K562 (cell line): ENCODE data around the gene TBL1XR1. TPM values are rescaled to one million over a fixed set of nuclear protein-coding genes. Genes with fewer than 3 reads are reported as not detected.

ENCODE experiments used
- ATAC-seq: fragments of 200-7000 bp; cut with Tn5 transposase; 3 replicates; pipeline ENCODE4 v1.9.1; 2020; ENCODE audit warnings: moderate library complexity
- BruUV-seq: library from RNA; stranded (reverse); fragments of 400-500 nt; replicated peaks from 2 replicates; lab custom pipeline; 2021; lab: Mats Ljungman, UMichigan
- CTCF ChIA-PET: fragments of 300-600 bp; formaldehyde crosslinking; extraction: SDS; loops from one replicate; lab custom pipeline; 2021; ENCODE audit warnings: low intra/inter-chr PET ratio; lab: Yijun Ruan, JAX
- POLR2A ChIA-PET: fragments of 300-600, 350-650 bp; sonication (Branson Sonifier 250); formaldehyde crosslinking; extraction: SDS; loops from one replicate; lab custom pipeline; 2021; ENCODE audit warnings: antibody characterized with exemption, inconsistent platforms; lab: Yijun Ruan, JAX
- DNase-seq, 4 experiments: peaks; one replicate each; pipeline versions ENCODE4 v3.0.0 to v3.0.0-alpha.2; 2011 to 2018; ENCODE audit warnings: low spot score in 3 of 4, mixed read lengths in 3 of 4; ENCODE audit errors: extremely low read depth in 1 of 4
- FAIRE-seq: peaks from 2 replicates; lab custom pipeline; 2011; peaks lifted over from hg19 to GRCh38; lab: Jason Lieb, UNC
- H2AFZ ChIP-seq: 2 replicates; pipeline ENCODE4 v1.6.0; 2011; ENCODE audit warnings: low read depth, low read length, control low read depth, inconsistent platforms
- H3K27ac ChIP-seq: fragments of 200-600 bp; 3 replicates; pipeline ENCODE4 v1.8.0; 2011; ENCODE audit warnings: low read depth, mild to moderate bottlenecking, control low read depth, inconsistent platforms, low read length, moderate library complexity, mixed read lengths; ENCODE audit errors: extremely low read depth
- H3K27me3 ChIP-seq, 2 experiments: fragments of 300-600 bp in 1 of 2; 2 replicates in 1 of 2; 3 replicates in 1 of 2; pipeline versions ENCODE4 v1.6.0 to v1.8.0; 2011; ENCODE audit warnings: inconsistent platforms in 2 of 2, low read length in 2 of 2, mild to moderate bottlenecking in 1 of 2, mixed read lengths in 1 of 2, moderate library complexity in 1 of 2; ENCODE audit not compliant: control insufficient read depth in 2 of 2, insufficient read depth in 2 of 2
- H3K36me3 ChIP-seq: fragments of 300-600 bp; 3 replicates; pipeline ENCODE4 v1.8.0; 2011; ENCODE audit warnings: mild to moderate bottlenecking, low read length, inconsistent platforms; ENCODE audit not compliant: control insufficient read depth, insufficient read depth
- H3K4me1 ChIP-seq, 2 experiments: fragments of 200-600 bp in 1 of 2; replicated peaks in 1 of 2; 2 replicates in 1 of 2; 3 replicates in 1 of 2; pipeline versions ENCODE4 v1.5.1 to v1.8.0; 2011; ENCODE audit warnings: inconsistent platforms in 2 of 2, low read length in 2 of 2, mild to moderate bottlenecking in 1 of 2, mixed read lengths in 1 of 2, moderate library complexity in 1 of 2; ENCODE audit not compliant: control insufficient read depth in 2 of 2, insufficient read depth in 2 of 2
- H3K4me2 ChIP-seq: 2 replicates; pipeline ENCODE4 v1.6.1; 2011; ENCODE audit warnings: low read length, control low read depth, inconsistent platforms, mixed read lengths; ENCODE audit not compliant: insufficient read depth
- H3K4me3 ChIP-seq: fragments of 200-600 bp; sonication (generic), shearing (Covaris generic); 2 replicates; pipeline ENCODE4 v1.5.1; 2016; ENCODE audit warnings: control low read depth, inconsistent platforms
- H3K79me2 ChIP-seq: fragments of 200-600 bp; 3 replicates; pipeline ENCODE4 v1.8.0; 2011; ENCODE audit warnings: low read length, inconsistent platforms; ENCODE audit not compliant: control insufficient read depth, insufficient read depth
- H3K9ac ChIP-seq, 2 experiments: 2 replicates each; pipeline versions ENCODE4 v1.6.0 to v1.6.1; 2011; ENCODE audit warnings: low read depth in 2 of 2, low read length in 2 of 2, control low read depth in 1 of 2, inconsistent platforms in 1 of 2, mild to moderate bottlenecking in 1 of 2, mixed read lengths in 1 of 2; ENCODE audit not compliant: insufficient read depth in 1 of 2
- H3K9me1 ChIP-seq: one replicate; pipeline ENCODE4 v1.6.0; 2011; ENCODE audit warnings: inconsistent platforms, mild to moderate bottlenecking, low read length, moderate library complexity; ENCODE audit not compliant: control insufficient read depth, insufficient read depth
- H3K9me3 ChIP-seq: replicated peaks from 2 replicates; pipeline ENCODE4 v1.5.1; 2011; ENCODE audit warnings: low read depth, low read length, inconsistent platforms; ENCODE audit not compliant: control insufficient read depth, insufficient read depth
- H4K20me1 ChIP-seq: replicated peaks from 2 replicates; pipeline ENCODE4 v1.6.1; 2011; ENCODE audit warnings: low read length, inconsistent platforms, mixed read lengths; ENCODE audit not compliant: control insufficient read depth, insufficient read depth
- ESRRB ChIP-seq: fragments of 250-450 bp; sonication (Bioruptor Pico); IDR thresholded peaks from 2 replicates; pipeline ENCODE4 v1.5.0; 2020; ENCODE audit warnings: mild to moderate bottlenecking, moderate library complexity, borderline replicate concordance
- WGBS: fragments of 100-300 bp; shearing (Covaris generic); methylation state at CpG from one replicate; pipeline ENCODE4 v1.1.6; 2016; ENCODE audit warnings: low coverage, mixed read lengths; ENCODE audit not compliant: insufficient coverage; ENCODE audit errors: missing lambda C conversion rate; 5-methylcytosine and 5-hydroxymethylcytosine counted together
- in situ Hi-C: fragments of 300-500 bp; cut with MboI; formaldehyde crosslinking; loops from 4 replicates; pipeline ENCODE4 v1.15.0; 2018; ENCODE audit warnings: inconsistent platforms, mixed read lengths
- intact Hi-C: fragments of 100-400 bp; cut with micrococcal nuclease; formaldehyde crosslinking; loops from 2 replicates; pipeline ENCODE4 v1.14.2; 2022
- polyA plus RNA-seq, 8 experiments: library from polyadenylated mRNA; depleted of rRNA in 4 of 8; stranded (reverse) in 5 of 8; unstranded in 3 of 8; fragments of >200 nt; fragmentation: Nextera tagmentation in 2 of 8; fragmentation: Illumina TruSeq in 1 of 8; extraction: Ambion mirVana in 2 of 8; extraction: Trizol in 1 of 8; gene quantifications; 2 replicates each; pipeline versions ENCODE4 v1.2.1 to v1.2.3, GENCODE V29; 2011 to 2014; ENCODE audit warnings: inconsistent platforms in 1 of 8, missing spikeins in 1 of 8
- total RNA-seq, 7 experiments: library from RNA; depleted of rRNA in 6 of 7; stranded (reverse); fragments of >200 nt in 6 of 7; fragmentation: Illumina TruSeq in 2 of 7; extraction: Trizol in 2 of 7; gene quantifications; 2 replicates each; pipeline versions ENCODE4 v1.2.1 to v1.2.3, GENCODE V29; 2011 to 2021; ENCODE audit warnings: low replicate concordance in 1 of 7
- TF ChIP-seq, protein P1 (sequence below), 2 experiments: IDR thresholded peaks in 1 of 2; conservative IDR thresholded peaks in 1 of 2; 2 replicates each; pipeline ENCODE4 v1.6.1; 2016; ENCODE audit warnings: low read depth in 2 of 2, mild to moderate bottlenecking in 1 of 2, missing compliant biosample characterization in 1 of 2, missing genetic modification characterization in 1 of 2, moderate library complexity in 1 of 2
- TF ChIP-seq, protein P2 (sequence below): sonication (generic); formaldehyde crosslinking; IDR thresholded peaks from 2 replicates; pipeline ENCODE4 v1.8.0; 2022; ENCODE audit warnings: mild to moderate bottlenecking, missing genetic modification reagents

The TBL1XR1 gene
- total and polyA plus RNA-seq, 9 of the 15 experiments (the other 6 are each of a cell fraction or from before 2014, with no cell fraction given) = 19.6 to 171 (median 83.3) TPM

DNA sequence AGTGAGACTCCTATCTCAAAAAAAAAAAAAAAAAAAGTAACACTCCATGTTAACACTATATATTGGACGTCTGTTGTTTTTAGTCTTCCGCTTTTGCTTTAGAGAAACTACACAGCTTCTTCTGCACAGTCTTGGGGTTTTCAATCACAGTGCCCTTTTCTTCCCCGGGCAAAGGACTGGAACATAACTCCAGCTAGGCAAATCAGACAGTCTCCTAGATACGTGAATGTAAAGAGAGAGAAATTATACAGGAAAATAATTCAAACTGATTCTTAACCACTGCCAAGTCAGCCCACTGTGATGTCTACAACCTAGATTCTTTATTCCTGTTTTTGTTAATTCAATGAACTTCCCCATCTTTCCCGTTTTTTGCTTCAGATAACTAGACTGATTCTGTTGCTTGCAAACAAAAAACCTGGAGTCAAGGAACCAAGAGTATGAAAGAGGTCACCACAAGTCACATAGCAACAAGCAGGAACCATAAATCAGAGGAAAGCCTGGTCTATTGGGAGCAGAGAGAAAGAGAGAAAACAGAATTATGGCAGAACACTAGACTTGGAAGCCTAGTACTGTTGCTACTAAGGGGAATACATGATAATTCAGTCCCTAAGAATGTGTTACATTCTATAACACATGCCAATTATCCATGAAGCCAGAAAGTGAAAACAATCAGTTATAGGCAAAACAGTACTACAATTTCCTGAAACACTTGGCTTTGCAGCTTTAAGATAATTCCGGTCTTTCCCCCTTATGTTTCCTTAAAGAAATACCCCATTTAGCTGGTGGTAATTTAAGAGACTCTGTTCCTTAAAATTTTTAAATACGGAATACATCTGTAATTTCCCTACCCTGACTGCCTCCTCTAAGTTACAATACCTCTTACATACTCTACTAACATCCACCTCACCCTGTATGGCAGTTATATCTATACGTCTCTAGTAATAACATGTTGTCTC lies 63.1 kb downstream of the TBL1XR1 start:
- H3K4me3 ChIP-seq = no peak overlapping the region
- 78% methylated on average over 8 of the region's 8 CpGs for WGBS
- no peak overlapping the region for H2AFZ ChIP-seq
- intact Hi-C loops = no loop called here
- ChIA-PET CTCF (no interaction called here), POLR2A (no interaction called here)
- H3K79me2 ChIP-seq = peaks cover 94% of the 10 kb centered on the region
- no peaks in the 10 kb centered on the region; the same call in 1 of the 2 replicates for H4K20me1 ChIP-seq
- no TSS peak for BruUV-seq
- H3K27me3 ChIP-seq = no peaks in the 10 kb centered on the region
- peaks cover 35% of the 10 kb centered on the region; the same call in 2 of the 3 replicates for H3K36me3 ChIP-seq
- no peak overlapping the region for H3K4me2 ChIP-seq
- DNase-seq (no peak), ATAC-seq (no peak), FAIRE-seq (peak; percentile 44)
- H3K9ac ChIP-seq = no peak overlapping the region
- no peak for TF ChIP-seq ESRRB
- TF ChIP-seq, protein P1, sequence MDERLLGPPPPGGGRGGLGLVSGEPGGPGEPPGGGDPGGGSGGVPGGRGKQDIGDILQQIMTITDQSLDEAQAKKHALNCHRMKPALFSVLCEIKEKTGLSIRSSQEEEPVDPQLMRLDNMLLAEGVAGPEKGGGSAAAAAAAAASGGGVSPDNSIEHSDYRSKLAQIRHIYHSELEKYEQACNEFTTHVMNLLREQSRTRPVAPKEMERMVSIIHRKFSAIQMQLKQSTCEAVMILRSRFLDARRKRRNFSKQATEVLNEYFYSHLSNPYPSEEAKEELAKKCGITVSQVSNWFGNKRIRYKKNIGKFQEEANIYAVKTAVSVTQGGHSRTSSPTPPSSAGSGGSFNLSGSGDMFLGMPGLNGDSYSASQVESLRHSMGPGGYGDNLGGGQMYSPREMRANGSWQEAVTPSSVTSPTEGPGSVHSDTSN (CRISPR knock-in tag; IDR thresholded peaks at IDR 0.05; ENCODE audit: low read depth) = no peak
- TF ChIP-seq, protein P1 (tag; conservative IDR thresholded peaks at IDR 0.05; ENCODE audit: low read depth) = 0 out of 2 replicates have a peak, but pooled peaks have one; percentile 34
- TF ChIP-seq, protein P2, sequence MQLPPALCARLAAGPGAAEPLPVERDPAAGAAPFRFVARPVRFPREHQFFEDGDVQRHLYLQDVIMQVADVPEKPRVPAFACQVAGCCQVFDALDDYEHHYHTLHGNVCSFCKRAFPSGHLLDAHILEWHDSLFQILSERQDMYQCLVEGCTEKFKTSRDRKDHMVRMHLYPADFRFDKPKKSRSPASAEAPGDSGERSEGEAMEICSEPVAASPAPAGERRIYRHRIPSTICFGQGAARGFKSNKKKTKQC = no peak
- H3K27ac ChIP-seq = no peak overlapping the region
- in situ Hi-C loops = no loop called here
- H3K4me1 ChIP-seq = peaks cover 0 to 2% of the 10 kb centered on the region in 2 experiments; a peak in 2 of 5 replicates
- no peaks in the 10 kb centered on the region for H3K9me3 ChIP-seq
- no peaks in the 10 kb centered on the region for H3K9me1 ChIP-seq
